HG03097 (cell line): Measurements from ENCODE around the gene FNDC11.
"Not testable (repeated sequence)": the region's sequence is repeated elsewhere in the genome, so short reads cannot be mapped to it uniquely, and the experiment has no call there.

Source experiments
- ATAC-seq: cut with Tn5 transposase; IDR thresholded peaks from one replicate; pipeline ENCODE4 v1.9.1; 2021; ENCODE audit not compliant: unreplicated experiment, low FRiP score

Gene FNDC11

GRCh38 chr20:63553933-63554290, at the start of gene FNDC11:
Gene FNDC11, plus strand, starts transcription at chr20:63554159. Its CDS starts 1,505 bp downstream, at chr20:63555664.
- no peak for ATAC-seq

DNA sequence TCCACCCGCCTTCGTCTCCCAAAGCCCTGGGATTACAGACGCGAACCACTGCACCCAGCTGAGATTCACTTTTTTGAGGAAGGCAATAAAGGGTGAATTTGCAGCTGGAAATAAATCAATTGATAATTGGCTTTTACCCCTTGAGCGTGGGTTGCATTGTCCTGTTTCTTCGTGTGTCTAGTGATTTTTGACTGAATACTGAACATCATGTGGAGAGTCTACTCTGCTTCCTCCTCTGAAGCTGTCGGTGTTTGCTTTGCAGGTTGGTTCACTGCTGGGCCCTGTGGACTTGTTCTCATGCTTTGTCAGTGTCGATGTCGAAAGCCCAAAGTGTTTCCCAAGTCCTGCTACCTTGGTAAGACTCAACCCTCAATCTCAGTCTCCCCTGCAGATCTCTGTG, 49.3 kb upstream of the FNDC11 start:
- no peak for ATAC-seq

DNA sequence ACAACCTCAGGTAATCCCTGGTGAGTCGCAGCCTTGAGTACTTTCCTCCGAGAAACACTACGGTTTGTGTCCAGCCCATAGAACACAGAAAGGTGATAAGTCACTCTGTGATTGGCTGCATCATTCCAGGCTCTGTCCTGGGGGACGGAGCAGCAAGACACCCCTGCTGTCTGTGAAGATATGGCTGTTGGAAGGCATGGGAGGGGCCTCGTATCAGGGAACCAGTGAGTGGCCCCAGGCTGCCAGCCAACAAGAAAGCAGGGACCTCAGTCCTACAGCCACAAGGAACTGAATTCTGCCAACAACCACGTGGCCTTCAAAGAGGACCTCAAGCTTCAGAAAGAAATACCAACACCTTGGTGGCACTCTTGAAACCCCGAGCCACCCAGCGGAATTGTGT, 48.7 kb upstream of the FNDC11 start:
- no peak for ATAC-seq

DNA sequence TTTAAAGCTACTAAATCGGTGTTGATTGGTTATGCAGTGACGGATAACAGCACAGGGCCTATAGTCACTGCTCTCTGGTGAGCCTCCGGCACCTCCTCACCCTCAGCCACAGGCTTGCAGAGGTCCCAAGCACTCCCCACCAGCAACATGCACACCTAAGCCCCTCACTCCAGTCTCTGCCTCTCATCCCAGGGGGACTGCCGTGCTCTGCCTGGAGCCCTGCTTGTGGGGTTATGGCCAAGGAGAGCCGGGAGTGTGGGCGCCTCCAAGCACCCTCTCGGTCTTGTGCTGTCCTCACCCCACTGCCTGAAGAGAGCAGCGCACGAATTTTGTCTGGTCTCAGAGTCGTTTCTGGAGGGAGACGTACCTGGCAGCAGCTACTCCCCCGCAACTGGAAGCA, 48.2 kb upstream of the FNDC11 start:
- no peak for ATAC-seq

GRCh38 chr20:63507083-63507743, 46.7 kb upstream of the FNDC11 start:
- no peak for ATAC-seq

DNA sequence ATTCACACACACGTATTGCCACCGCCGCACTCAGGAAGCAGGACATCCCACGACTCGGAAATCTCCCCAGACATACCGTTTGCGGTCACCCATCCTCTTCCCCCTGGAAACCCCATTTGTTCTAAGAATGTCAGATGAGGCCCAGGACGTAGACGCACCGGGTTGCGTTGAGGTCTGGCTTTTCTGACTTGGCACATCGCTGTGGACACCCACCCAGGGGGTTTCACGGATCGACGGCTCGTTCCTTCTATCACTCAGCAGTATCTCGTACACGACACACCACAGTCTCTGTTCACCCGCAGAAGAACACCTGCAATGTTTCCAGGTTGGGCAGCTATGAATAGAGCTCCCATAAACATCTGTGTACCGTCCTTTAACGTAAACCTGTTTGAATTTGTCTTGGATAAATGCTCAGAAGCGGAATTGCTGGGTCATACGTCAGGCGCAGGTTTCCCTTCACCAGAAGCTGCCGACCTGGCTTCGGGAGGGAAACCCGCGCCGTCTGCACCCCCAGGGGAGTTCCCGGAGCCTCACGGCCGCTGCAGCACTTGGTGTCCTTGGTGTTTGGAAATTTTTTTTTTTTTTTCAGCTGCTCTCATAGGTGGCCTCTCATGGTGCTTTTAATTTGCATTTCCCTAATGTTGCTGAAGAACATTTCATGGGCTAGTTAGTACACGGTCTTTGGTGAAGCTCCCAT, 45.7 kb upstream of the FNDC11 start:
- no peak for ATAC-seq

DNA sequence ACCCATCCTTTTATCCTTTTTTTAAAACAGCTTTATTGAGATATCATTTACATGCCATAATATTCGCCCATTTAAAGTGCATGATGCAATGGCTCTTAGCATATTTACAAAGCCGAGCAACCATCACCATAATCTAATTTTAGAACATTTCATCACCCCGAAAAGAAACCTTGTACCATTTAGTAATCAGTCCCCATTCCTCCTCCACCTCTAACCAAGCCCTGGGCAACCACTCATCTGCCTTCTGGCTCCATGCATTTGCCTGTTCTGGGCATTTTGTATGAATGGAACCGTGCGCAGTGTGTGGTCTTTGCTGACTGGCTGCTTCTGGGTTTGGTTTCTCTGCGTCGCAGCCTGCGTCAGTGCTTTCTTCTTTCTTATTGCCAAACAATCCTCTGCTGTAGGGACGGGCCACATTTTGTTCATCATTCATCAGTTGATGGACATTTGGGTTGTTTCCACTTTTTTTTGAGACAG, 44.8 kb upstream of the FNDC11 start:
- ATAC-seq: no peak

DNA sequence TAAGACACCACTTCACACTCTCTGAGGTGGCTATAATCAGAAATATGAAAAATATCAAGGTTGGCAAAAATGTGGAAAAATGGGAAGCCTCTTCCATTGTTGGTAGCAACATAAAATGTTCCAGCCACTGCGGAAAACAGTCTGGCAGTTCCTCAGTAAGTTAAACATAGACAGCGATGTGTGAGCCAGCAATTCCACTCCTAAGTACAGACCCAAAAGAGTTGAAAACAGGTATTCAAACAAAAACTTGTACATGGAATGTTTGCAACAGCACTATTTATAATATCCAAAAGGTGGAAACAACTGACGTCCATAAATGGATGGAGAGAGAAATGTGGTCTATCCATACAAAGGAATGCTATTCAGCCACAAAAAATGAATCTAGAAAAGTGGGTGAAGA, 40.8 kb upstream of the FNDC11 start:
- no peak for ATAC-seq

DNA sequence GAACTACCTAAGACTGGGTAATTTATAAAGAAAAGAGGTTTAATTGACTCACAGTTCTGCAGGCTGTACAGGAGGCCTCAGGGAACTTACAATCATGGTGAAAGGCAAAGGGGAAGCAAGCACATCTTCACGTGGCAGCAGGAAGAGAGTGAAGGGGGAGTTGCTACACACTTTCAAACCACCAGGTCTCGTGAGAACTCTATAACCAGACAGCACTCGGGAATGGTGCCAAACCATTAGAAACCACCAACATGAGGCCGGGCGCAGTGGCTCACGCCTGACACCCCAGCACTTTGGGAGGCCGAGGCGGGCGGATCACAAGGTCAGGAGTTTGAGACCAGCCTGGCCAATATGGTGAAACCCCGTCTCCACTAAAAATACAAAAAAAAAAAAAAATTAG, 39.4 kb upstream of the FNDC11 start:
- not testable (repeated sequence) for ATAC-seq

DNA sequence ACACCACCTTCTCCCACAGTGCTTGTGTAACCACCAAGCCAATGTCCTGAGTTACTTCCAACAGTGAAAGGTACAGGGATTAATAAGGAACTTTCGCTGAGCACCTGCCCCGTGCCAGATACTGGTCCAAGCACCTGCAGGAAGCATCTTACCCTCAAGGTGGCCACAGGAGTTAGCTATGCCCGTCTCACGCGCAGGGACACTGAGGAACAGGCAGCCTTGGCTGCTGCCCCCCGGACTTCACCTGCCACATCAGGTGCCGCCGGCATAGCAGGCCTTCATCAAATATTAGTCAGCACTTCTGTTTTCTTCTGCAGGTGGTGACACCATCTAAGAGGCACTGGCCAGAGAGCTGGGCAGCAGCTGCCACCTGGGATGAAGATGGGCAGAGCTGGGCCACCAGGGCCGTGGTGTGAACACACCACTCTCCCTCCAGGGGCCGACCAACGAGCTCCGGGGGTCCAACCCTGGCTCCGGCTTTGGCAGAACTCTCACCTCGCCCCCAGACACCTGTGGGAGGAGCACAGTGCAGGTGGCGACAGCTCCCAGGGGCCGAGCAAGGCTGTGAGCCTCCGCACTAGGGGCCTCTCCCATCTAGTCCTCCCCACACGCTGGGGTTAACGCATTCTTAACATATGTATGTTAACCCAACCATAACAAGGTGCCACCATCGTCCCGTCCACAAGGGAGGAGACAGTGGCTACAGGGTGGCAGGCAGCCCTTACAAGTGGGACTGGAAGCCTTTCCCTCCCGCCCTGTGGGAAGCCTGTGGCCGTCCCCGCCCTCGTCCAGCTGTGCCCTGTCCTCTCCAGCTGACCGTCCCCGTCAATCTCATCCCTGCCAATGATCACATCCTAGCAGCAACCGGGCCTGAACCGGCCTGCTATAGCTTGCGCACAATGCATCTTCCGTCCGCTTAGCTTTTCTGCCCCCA, 36.3 kb upstream of the FNDC11 start:
- no peak for ATAC-seq

GRCh38 chr20:63518351-63518861, 35.6 kb upstream of the FNDC11 start:
- ATAC-seq: no peak

DNA sequence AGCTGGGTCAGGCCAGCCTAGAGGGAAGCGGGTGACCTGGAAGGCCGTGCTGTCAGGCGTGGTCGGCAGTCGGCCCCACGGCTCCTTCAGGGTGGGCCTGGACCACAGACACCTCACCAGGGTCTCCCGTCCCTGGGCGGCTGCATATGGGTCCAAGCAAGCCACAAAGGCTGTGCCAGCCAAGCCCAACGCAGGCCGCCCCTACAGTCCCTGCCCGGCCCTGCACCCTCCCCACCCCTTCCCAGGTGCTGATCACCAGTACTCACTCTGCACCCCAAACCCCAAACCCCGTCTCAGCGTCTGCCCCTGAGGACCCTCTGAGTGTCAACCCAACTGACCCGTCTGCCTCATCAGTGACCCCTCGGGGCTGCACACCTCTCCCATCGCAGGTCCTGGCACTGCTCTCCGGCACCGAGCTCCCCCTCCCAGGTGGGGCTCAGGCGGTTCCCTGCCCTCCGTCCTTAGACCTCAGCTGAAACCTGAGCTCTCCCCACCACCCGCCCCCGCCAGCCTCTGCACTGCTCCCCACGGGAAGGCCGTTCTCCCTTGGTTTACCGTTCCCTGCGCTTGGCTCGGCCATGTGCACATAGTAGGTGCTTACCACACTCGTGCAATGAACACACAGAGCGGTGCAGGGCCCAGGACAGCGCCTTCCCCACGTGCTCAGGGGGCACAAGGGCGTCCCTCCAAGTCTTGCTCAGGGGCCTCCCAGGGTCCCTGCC, 34.9 kb upstream of the FNDC11 start:
- ATAC-seq: no peak

DNA sequence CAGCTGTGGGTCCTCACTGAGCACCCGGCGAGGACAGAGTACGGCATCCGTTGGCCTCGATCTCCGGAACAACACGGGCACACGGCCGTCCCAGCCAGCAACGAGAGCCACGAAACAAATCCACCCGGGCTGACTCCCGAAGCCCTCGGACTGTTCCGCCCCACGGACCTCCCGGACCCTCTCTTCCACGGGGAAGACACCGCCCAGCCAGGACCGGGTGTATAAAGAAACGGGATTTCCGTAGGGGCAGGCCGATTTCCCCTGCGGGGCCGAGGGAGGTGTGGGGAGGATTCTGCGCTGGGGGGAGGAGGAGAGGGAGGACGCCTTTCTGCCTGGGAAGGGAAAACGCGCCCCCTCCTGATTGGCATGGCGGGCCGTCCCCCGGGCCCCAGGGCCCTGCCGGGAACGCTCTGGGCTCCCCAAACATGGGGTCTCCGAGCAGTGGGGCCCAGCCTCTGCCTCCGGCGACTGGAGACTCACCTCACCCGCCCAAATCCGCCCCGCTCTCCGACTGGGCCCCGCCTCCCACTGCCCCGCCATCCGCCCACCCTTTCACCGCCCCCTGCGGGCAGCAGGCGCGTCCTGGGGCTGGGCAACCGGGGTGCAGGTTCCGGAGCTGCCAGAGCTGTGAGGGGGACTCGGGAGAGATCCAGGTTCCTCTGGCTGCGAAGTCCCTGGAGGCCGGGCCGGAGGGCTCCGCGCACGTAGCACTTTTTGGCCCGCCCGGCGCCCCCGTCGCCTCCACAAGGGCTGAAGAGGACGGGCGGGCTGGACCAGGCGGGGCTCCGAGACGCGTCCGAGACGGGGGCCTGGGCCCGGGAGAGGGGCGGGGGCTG, 34.1 kb upstream of the FNDC11 start:
- peak; percentile 28 for ATAC-seq

GRCh38 chr20:63520504-63520933, 33.4 kb upstream of the FNDC11 start, which contains the start of gene PPDPF:
Gene PPDPF, plus strand, starts transcription at chr20:63520765. Its CDS starts 544 bp downstream, at chr20:63521309.
- ATAC-seq: peak; percentile 63

GRCh38 chr20:63520934-63521601, 32.9 kb upstream of the FNDC11 start:
- ATAC-seq: peak; percentile 20

DNA sequence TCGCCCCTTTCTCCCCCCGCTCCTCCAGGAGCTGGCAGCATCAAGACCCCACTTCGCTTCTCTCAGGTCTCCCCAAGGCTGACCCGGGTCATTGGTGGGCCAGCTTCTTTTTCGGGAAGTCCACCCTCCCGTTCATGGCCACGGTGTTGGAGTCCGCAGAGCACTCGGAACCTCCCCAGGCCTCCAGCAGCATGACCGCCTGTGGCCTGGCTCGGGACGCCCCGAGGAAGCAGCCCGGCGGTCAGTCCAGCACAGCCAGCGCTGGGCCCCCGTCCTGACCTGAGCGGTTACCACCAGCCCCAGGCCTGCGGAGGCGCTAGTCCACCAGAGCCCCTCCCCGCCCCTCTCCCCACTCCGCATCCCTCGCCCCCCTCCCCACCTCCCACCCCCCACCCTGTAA, 32.4 kb upstream of the FNDC11 start:
- no peak for ATAC-seq

DNA sequence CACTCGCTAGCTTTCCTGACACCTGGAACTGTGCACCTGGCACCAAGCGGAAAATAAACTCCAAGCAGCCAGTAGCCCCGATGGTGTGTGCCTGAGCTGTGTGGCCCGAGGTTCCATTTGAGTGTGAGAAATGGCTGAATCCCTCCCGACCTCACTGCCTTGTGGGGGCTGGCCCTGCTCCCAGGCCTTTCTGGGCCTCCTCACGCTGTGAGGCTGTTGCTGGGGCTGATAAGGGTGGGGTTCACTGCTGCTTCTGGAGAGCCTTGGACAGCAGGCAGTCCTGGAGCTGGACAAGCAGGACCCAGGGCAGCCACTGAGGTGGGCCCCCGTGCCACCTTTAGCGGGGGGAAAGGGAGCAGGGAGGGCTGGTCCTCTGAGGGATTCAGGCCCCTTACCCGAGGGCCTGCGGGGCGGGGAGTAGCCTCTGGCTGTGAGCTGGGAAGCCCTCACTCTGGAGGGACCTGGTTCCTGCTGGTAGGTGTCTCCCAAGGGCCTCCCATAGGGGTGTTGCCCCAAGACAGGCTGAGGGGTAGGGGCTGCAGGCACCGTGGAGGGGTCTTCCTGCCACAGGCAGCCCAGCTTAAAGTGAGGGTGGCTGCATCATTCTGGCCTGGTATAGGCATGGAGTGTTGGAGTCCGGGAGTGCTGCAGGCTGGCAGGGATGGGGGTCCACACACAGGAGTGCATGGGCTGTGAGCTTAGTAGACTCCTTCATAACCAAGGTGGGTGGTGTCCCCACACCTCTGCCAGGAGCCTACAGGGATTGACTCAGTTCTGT, 31.7 kb upstream of the FNDC11 start:
- ATAC-seq: no peak

GRCh38 chr20:63522981-63523611, 30.9 kb upstream of the FNDC11 start:
- ATAC-seq: no peak
